Nucleus accumbens (tissue), 56 donors: ENCODE data around the gene KLF17.

Source experiments
- DNase-seq, 56 donors: peaks; one replicate each; lab custom pipeline; 2025; lab: John Stamatoyannopoulos, UW

KLF17 gene

GRCh38 chr1:44118682-44119081 lies at the start of gene KLF17:
KLF17 (plus strand) TSS chr1:44118821; CDS start chr1:44118908, 87 bp downstream.
- DNase-seq: no peak

GRCh38 chr1:44071461-44071860 lies 47.2 kb upstream of the KLF17 start:
- no peak for DNase-seq

- no peak for DNase-seq
These were observed 46.4 kb upstream of the KLF17 start for GRCh38 chr1:44072204-44072603.

- DNase-seq: no peak
These were observed 45.8 kb upstream of the KLF17 start for GRCh38 chr1:44072821-44073220.

GRCh38 chr1:44073528-44073927 lies 45.1 kb upstream of the KLF17 start:
- no peak for DNase-seq

GRCh38 chr1:44074415-44074814 lies 44.2 kb upstream of the KLF17 start:
- no peak for DNase-seq

- DNase-seq: no peak
These were observed 42.6 kb upstream of the KLF17 start for GRCh38 chr1:44076066-44076465.

GRCh38 chr1:44077421-44077820 lies 41.2 kb upstream of the KLF17 start:
- no peak for DNase-seq

GRCh38 chr1:44078104-44078503 lies 40.5 kb upstream of the KLF17 start:
- DNase-seq: no peak

- no peak for DNase-seq
These were observed 39.1 kb upstream of the KLF17 start for GRCh38 chr1:44079566-44079965.

GRCh38 chr1:44084998-44085675 lies 33.5 kb upstream of the KLF17 start:
- no peak for DNase-seq

GRCh38 chr1:44086692-44087474 lies 31.7 kb upstream of the KLF17 start:
- DNase-seq: no peak

GRCh38 chr1:44089371-44090048 lies 29.1 kb upstream of the KLF17 start:
- no peak for DNase-seq

- DNase-seq: no peak
These were observed 28.0 kb upstream of the KLF17 start for GRCh38 chr1:44090429-44091252.

GRCh38 chr1:44094047-44094446 lies 24.6 kb upstream of the KLF17 start:
- no peak for DNase-seq

- no peak for DNase-seq
These were observed 18.3 kb upstream of the KLF17 start for GRCh38 chr1:44100183-44100868.

- DNase-seq: no peak
These were observed 17.3 kb upstream of the KLF17 start for GRCh38 chr1:44101328-44101727.

GRCh38 chr1:44103270-44104131 lies 15.1 kb upstream of the KLF17 start:
- DNase-seq: no peak

GRCh38 chr1:44105810-44106209 lies 12.8 kb upstream of the KLF17 start:
- no peak for DNase-seq
